NCI-H146 treated with DMSO at 0.1 percent for 48 hours (cell line): ENCODE data around the gene RREB1.

Source experiments
- DNase-seq: peaks from one replicate; lab custom pipeline; 2025; ENCODE audit not compliant: unreplicated experiment; lab: John Stamatoyannopoulos, UW

The RREB1 gene

DNA sequence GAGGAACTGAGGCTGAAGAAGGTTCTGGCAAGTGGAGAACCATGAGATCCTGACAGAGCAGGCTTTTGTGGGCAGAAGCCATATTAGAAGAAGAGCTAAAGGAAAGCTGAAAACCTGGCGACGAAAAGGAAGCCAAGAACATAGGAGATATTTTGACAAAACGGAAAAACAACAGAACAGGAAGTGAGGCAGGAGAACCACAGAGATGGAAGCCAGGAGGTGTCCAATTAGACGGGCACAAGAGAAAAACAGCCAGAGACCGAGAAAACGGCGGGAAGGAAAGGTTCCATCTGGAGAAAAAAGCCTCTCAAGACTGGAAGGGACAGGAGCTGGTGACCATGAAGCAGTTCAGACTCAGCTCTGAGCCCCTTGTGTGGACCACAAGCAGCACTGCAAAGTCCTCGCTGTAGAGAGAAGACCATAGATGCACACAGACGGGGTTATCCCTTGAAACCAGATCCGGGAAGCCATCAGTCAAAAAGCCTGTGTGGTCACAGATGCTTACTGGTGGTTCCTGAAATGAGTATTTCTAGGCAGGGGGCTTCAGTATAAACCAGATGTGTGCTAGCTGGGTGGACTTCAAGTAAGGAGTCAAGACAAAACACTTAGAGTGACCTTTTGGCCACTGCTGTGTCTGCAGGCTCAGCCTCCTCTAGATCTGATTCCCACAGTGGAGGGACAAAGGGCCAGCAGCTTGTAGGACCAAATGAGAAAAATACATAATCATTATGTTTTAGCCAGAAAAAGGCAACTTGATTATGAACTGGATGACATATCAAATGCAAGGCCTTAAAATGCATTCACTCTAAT is 174.5 kb downstream of the RREB1 start:
- no peak for DNase-seq

DNA sequence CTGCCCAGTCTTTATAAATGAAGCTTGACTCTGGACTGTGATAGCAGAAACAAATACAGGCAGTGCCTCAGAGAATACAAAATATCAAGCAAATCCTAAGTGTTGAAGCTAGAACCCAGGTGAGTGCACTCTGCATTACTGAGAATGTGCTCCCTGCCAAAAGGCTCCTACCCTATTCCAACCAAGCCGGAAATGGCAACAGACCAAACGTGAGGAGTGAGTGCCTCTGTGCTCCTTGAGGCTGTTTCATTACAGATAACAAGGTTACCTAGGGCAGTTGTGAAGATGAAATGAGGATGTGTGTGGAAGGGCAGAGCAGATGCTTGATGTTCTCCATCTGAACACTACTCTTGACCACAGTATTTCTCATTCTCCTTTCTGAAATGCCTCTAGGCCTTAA is 175.9 kb downstream of the RREB1 start:
- no peak for DNase-seq

- no peak for DNase-seq
These were observed 177.7 kb downstream of the RREB1 start for GRCh38 chr6:7285416-7285815.

GRCh38 chr6:7290079-7290478 is 182.3 kb downstream of the RREB1 start:
- DNase-seq: no peak

DNA sequence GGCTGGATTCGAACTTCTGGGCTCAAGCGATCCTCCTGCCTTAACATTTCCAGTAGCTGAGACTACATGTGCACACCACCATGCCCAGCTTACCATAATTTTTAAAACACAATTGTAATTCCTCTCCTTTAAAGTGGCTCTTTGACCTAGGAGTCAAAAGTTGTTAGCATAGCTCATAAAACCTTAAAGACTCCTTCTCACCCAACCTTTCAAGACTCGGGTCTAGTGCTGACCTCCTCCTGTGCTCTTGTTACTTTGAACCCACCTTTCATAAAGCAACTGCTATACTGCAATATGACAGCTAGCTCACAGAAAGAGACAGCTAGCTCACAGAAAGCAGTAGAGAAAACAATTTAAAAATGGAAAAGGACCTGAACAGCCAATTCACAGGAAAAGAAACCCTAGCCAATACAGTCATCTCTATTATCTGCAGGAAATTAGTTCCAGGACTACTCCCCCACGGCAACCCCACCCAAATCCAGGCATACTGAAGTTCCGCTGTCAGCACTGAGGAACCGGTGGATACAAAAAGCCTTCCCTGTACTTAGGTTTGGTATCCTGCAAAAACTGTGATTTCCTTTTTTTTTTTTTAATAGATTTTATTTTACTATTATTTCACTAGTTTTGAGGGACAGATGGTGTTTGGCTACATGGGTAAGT is 185.0 kb downstream of the RREB1 start:
- no peak for DNase-seq

DNA sequence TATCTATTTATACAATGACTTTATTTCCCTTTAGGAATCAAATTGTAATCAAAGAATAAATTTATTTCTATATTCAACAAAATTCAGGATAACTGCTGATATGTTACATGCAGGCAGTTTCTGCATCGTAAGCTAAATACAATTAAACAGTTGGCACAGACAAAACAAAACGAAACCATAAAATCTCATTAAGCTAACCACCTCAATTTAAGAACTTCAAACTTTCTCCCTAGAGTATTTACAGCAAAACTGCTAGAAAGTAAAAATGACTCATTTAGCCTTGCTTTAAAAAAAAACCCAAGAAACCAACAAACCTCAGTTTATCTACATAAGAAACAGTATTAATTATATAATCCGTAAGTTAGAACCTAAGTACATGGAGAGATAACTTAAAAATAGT is 188.2 kb downstream of the RREB1 start:
- DNase-seq: no peak

DNA sequence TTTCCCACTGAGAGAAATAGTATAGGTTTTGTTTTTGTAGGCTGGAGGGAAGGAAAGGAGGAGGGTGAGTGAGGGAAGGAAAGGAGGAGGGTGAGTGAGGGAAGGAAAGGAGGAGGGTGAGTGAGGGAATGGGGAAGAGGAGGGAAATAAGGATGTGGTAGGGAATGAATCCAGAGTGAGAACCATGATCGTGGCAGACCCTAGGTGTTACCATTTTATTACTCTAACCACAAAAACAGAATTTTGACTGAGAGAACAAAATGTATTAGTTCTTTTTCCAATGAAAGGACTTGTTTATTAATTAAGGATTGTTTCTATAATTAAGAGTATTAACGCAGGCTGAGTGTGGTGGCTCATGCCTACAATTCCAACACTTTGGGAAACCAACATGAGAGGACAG is 188.8 kb downstream of the RREB1 start:
- DNase-seq: no peak

GRCh38 chr6:7298113-7298512 is 190.4 kb downstream of the RREB1 start:
- no peak for DNase-seq

- DNase-seq: no peak
These were observed 193.2 kb downstream of the RREB1 start for GRCh38 chr6:7300926-7301325.
